ENCODE data around the gene SPON1.
"Not testable (repeated sequence)": the region's sequence is repeated elsewhere in the genome, so short reads cannot be mapped to it uniquely, and the experiment has no call there.

SPON1 gene

GRCh38 chr11:14273895-14274294 is 311.4 kb downstream of the SPON1 start:
- no peak for DNase-seq (ENCODE audit: low spot score)

GRCh38 chr11:14275076-14275475 is 312.6 kb downstream of the SPON1 start:
- no peak for DNase-seq (ENCODE audit: low spot score)

GRCh38 chr11:14278869-14279268 is 316.3 kb downstream of the SPON1 start:
- not testable (repeated sequence) for DNase-seq (ENCODE audit: low spot score)

- DNase-seq (ENCODE audit: low spot score), result peak; percentile 4
These were observed 325.8 kb downstream of the SPON1 start for GRCh38 chr11:14288189-14288935.

- no peak for DNase-seq (ENCODE audit: low spot score)
These were observed 327.9 kb downstream of the SPON1 start for GRCh38 chr11:14290422-14290821.

- no peak for DNase-seq (ENCODE audit: low spot score)
These were observed 337.4 kb downstream of the SPON1 start for GRCh38 chr11:14299921-14300320.

- DNase-seq (ENCODE audit: low spot score), result peak; percentile 67
These were observed 338.3 kb downstream of the SPON1 start for GRCh38 chr11:14300661-14301304.

- DNase-seq (ENCODE audit: low spot score), result no peak
These were observed 342.1 kb downstream of the SPON1 start for GRCh38 chr11:14304601-14305000.

- no peak for DNase-seq (ENCODE audit: low spot score)
These were observed 343.1 kb downstream of the SPON1 start for GRCh38 chr11:14305649-14306048.

GRCh38 chr11:14306481-14306880 is 344.0 kb downstream of the SPON1 start:
- DNase-seq (ENCODE audit: low spot score), result no peak

- peak; percentile 40 for DNase-seq (ENCODE audit: low spot score)
These were observed 345.8 kb downstream of the SPON1 start for GRCh38 chr11:14308114-14308896.

- no peak for DNase-seq (ENCODE audit: low spot score)
These were observed 346.4 kb downstream of the SPON1 start for GRCh38 chr11:14308897-14309387.

- DNase-seq (ENCODE audit: low spot score), result no peak
These were observed 347.1 kb downstream of the SPON1 start for GRCh38 chr11:14309425-14310192.

- no peak for DNase-seq (ENCODE audit: low spot score)
These were observed 348.2 kb downstream of the SPON1 start for GRCh38 chr11:14310679-14311078.

GRCh38 chr11:14312736-14313438 is 350.4 kb downstream of the SPON1 start:
- DNase-seq (ENCODE audit: low spot score), result peak; percentile 21

- DNase-seq (ENCODE audit: low spot score), result no peak
These were observed 351.6 kb downstream of the SPON1 start for GRCh38 chr11:14314127-14314526.

- DNase-seq (ENCODE audit: low spot score), result no peak
These were observed 352.6 kb downstream of the SPON1 start for GRCh38 chr11:14315130-14315529.
